Measurements from ENCODE around the gene ABCC1.

DNA sequence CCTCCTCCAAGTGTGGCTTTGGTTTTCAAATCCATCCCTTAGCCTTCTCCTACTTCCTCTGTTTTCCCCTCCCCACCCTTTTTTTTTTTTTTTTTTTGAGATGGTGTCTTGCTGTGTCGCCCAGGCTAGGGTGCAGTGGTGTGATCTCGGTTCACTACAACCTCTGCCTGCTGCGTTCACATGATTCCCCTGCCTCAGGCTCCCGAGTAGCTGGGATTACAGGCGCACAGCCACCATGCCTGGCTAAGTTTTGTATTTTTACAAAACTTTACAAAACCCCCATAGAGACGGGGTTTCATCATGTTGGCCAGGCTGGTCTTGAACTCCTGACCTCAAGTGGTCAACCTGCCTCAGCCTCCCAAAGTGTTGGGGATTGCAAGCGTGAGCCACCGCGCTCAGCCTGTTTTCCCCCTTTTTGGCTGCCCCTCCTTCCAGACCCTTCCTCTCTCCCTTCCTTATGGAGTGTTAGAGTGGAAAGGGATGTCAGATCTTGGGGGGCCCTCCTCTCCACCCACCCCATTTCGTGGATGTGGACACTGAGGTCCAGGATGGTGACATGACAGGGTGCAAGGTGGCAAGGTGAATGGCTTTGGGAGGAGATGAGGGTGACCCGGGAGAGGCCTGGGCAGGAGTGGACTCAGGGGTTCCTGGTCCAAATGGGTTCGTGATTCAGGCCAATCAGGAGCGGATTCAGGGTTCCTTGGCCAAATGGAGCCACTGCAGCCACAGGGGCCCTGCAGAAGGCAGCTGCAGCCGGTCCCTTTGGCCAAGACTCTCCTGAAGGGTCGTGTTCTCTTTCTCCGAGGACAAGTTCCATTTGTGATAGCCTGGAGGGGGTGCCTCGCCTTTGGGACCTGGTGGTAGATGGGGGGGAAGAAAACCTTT lies 4.8 kb downstream of the ABCC1 start:
- TF ChIP-seq CTCF (IDR thresholded peaks at IDR 0.05; ENCODE audit: low read depth, low read length, poor library complexity, severe bottlenecking) (no peak), EZH2phosphoT487 (IDR thresholded peaks at IDR 0.05; ENCODE audit: borderline replicate concordance, low read length) (no peak)

Measured in DOHH2 (cell line).